Measurements from ENCODE around the gene INMT. TPM values are rescaled to one million over a fixed set of nuclear protein-coding genes. Genes with fewer than 3 reads are reported as not detected.

INMT gene
- total and polyA plus RNA-seq, 3 experiments from 2014 or later: 0.08 to 0.18 TPM; not detected in 1

DNA sequence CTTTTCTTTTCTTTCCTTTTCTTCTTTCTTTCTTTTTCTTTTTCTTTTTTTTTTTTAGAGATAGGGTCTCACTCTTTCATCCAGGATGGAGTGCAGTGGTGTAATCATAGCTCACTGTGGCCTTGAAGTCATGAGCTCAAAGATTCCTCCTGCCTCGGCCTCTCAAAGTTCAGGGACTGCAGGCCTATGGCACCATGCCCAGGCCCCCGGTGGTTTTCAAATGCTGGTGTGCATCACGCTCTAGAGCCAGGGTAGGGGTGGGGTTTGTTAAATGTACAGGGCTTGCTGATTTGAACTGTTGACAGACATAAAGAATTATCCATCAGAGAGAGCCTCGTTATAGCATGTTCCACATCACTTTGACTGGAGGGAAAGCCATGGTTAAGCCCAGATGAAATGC is 25.0 kb downstream of the INMT start:
- H3K4me3 ChIP-seq (ENCODE audit: low read length): no peak overlapping the region
- no peaks in the 10 kb centered on the region for H3K9me3 Mint-ChIP-seq
- H3K27ac Mint-ChIP-seq: peak overlapping the region in 1 of 8 donors; percentile 47
- H3K27me3 ChIP-seq (ENCODE audit: insufficient read depth, low read length, poor library complexity, severe bottlenecking): no peaks in the 10 kb centered on the region
- CTCF ChIA-PET: interaction anchor here (1.8 kb wide), 1 partner anchor 11 kb away, joined by 6 read pairs; no protein-coding TSS in a partner anchor
- H3K4me1 ChIP-seq (ENCODE audit: insufficient read depth, low read length): no peaks in the 10 kb centered on the region
- no peaks in the 10 kb centered on the region for H3K27me3 Mint-ChIP-seq
- H3K27ac ChIP-seq (ENCODE audit: low read depth, low read length): no peak overlapping the region
- H3K36me3 ChIP-seq (ENCODE audit: insufficient read depth, low read length): no peaks in the 10 kb centered on the region
- peaks cover 3 to 4% (median 4%) of the 10 kb centered on the region in 3 donors for H3K4me1 Mint-ChIP-seq
- POLR2A ChIA-PET: no interaction called here
- H3K4me3 Mint-ChIP-seq: peak overlapping the region in 1 of 7 donors; percentile 34
- H3K9me3 ChIP-seq (ENCODE audit: low read length): no peaks in the 10 kb centered on the region
- H3K36me3 Mint-ChIP-seq: peaks cover 0 to 3% (median 0%) of the 10 kb centered on the region in 3 donors
- DNase-seq: no peak

DNA sequence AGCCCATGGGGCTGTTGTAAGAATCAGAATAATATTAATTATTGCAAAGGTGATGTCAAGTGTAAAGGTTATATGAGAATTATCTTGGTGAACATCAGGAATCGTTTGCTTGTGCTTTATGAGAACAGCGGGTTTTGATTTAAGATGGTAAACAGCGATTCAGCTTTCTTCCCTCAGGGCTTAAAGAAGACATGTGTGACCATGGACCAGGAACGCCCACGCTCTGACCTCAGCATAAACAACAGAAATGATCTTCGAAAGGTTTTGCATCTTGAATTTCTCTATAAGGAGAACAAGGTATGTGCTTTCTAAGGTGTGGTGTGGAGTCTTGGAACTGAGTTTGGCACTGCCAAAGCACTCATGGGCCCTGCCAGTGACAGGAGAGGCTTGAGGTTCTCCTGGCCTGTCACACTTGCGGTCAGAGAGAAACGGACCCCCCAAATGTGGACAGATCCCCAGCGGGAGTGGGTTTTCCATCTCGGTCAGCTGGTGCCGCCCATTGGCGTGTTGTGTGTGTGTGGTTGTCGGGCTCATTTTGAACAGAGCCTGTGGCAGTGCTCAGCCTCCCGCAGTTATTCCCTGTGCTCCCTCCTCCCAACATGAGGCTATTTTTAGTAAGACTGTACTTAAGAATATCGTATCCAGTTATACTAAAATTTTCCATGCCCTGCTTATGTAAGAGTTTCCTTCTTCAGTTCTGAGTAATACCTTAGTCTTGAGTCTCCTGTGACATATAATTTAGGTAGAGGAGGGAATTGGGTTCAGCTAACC is 26.5 kb downstream of the INMT start:
- Mint-ChIP-seq H3K9me3 (no peaks in the 10 kb centered on the region), H3K4me1 (no peaks in the 10 kb centered on the region), H3K27me3 (no peaks in the 10 kb centered on the region), H3K27ac (no peak overlapping the region), H3K36me3 (peaks cover 0 to 4% (median 3%) of the 10 kb centered on the region in 3 donors), H3K4me3 (no peak overlapping the region)
- H3K4me1 ChIP-seq (ENCODE audit: insufficient read depth, low read length): no peaks in the 10 kb centered on the region
- H3K4me3 ChIP-seq (ENCODE audit: low read length): no peak overlapping the region
- ChIA-PET POLR2A (no interaction called here), CTCF (interaction anchor here (1.8 kb wide), 1 partner anchor 9 kb away, joined by 6 read pairs; no protein-coding TSS in a partner anchor)
- DNase-seq: no peak
- no peaks in the 10 kb centered on the region for H3K9me3 ChIP-seq (ENCODE audit: low read length)
- H3K27me3 ChIP-seq (ENCODE audit: insufficient read depth, low read length, poor library complexity, severe bottlenecking): no peaks in the 10 kb centered on the region
- H3K27ac ChIP-seq (ENCODE audit: low read depth, low read length): no peak overlapping the region
- no peaks in the 10 kb centered on the region for H3K36me3 ChIP-seq (ENCODE audit: insufficient read depth, low read length)

DNA sequence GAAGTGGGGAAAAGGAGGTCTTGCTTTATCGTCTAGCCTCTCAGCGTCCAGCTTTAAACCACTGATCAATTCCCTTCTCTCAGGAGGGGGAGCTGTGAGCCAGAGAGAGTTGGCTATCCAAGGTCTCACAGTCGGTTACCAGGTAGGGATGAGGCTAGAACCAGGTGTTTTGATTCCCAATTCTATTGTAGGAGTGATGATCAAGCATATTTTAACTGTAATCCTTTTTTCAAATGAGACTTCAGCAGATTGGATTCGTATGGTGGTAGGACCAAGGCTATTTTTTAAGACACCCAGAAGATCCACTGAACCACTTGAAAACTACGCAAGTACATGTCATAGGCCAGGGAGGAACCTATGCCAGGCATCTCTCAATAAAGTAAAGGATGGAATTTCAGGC is 27.6 kb downstream of the INMT start:
- peaks cover 0 to 5% (median 3%) of the 10 kb centered on the region in 3 donors for H3K36me3 Mint-ChIP-seq
- no peak overlapping the region for H3K4me3 Mint-ChIP-seq
- no peaks in the 10 kb centered on the region for H3K4me1 Mint-ChIP-seq
- no peaks in the 10 kb centered on the region for H3K36me3 ChIP-seq (ENCODE audit: insufficient read depth, low read length)
- H3K27me3 Mint-ChIP-seq: no peaks in the 10 kb centered on the region
- H3K4me3 ChIP-seq (ENCODE audit: low read length): no peak overlapping the region
- no peaks in the 10 kb centered on the region for H3K9me3 Mint-ChIP-seq
- H3K27me3 ChIP-seq (ENCODE audit: insufficient read depth, low read length, poor library complexity, severe bottlenecking): no peaks in the 10 kb centered on the region
- no peak overlapping the region for H3K27ac ChIP-seq (ENCODE audit: low read depth, low read length)
- no peaks in the 10 kb centered on the region for H3K4me1 ChIP-seq (ENCODE audit: insufficient read depth, low read length)
- POLR2A ChIA-PET: no interaction called here
- no peak for DNase-seq
- CTCF ChIA-PET: no interaction called here
- H3K9me3 ChIP-seq (ENCODE audit: low read length): no peaks in the 10 kb centered on the region
- no peak overlapping the region for H3K27ac Mint-ChIP-seq

DNA sequence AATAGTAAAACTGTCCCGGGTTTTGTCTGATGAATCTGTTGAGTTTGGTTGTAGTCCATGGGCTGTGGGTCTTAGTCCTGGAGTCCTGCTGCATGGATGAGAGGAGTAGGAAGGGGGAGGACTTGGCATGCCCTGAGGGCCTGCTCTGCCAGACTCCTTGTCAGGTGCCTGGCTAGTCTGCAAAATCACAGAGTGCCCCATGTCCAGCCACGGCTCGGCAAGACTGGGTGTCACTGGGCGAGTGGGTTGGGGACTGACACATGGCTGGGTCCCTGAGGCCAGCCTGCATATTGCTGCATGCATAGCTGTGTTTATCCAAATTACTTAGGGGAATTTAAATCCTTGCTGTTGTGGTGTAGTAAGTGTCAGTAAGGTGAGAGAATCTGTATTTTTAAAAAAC is 29.0 kb downstream of the INMT start:
- Histone ChIP-seq H3K9me3 (ENCODE audit: low read length) (no peaks in the 10 kb centered on the region), H3K36me3 (ENCODE audit: insufficient read depth, low read length) (no peaks in the 10 kb centered on the region), H3K27me3 (ENCODE audit: insufficient read depth, low read length, poor library complexity, severe bottlenecking) (no peaks in the 10 kb centered on the region), H3K4me1 (ENCODE audit: insufficient read depth, low read length) (no peaks in the 10 kb centered on the region), H3K4me3 (ENCODE audit: low read length) (no peak overlapping the region), H3K27ac (ENCODE audit: low read depth, low read length) (no peak overlapping the region)
- no peak for DNase-seq
- Mint-ChIP-seq H3K36me3 (peaks cover 4 to 10% (median 6%) of the 10 kb centered on the region in 3 donors), H3K4me3 (no peak overlapping the region), H3K9me3 (no peaks in the 10 kb centered on the region), H3K27ac (no peak overlapping the region), H3K4me1 (no peaks in the 10 kb centered on the region), H3K27me3 (no peaks in the 10 kb centered on the region)
- CTCF ChIA-PET: no interaction called here
- POLR2A ChIA-PET: no interaction called here

DNA sequence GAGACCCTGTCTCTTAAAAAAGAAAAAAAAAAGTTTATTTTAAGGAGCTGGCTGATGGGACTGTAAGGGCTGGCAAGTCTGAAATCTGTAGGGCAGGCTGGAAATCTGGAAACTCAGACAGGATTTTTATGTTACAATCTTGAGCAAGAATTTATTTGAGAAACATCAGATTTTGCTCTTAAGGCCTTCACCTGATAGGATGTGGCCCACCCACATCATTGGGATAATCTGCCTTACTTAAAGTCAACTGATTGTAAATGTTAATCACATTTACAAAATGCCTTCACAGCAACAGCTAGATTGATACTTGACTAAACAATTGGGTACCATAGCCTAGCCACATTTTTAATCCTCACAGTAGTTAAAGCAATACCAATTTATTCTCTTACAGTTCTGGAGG is 30.8 kb downstream of the INMT start:
- no peaks in the 10 kb centered on the region for H3K4me1 ChIP-seq (ENCODE audit: insufficient read depth, low read length)
- H3K4me3 Mint-ChIP-seq: no peak overlapping the region
- no peaks in the 10 kb centered on the region for H3K4me1 Mint-ChIP-seq
- H3K4me3 ChIP-seq (ENCODE audit: low read length): no peak overlapping the region
- POLR2A ChIA-PET: no interaction called here
- H3K27me3 ChIP-seq (ENCODE audit: insufficient read depth, low read length, poor library complexity, severe bottlenecking): no peaks in the 10 kb centered on the region
- no peaks in the 10 kb centered on the region for H3K36me3 ChIP-seq (ENCODE audit: insufficient read depth, low read length)
- no peaks in the 10 kb centered on the region for H3K27me3 Mint-ChIP-seq
- H3K27ac Mint-ChIP-seq: no peak overlapping the region
- no peaks in the 10 kb centered on the region for H3K9me3 Mint-ChIP-seq
- CTCF ChIA-PET: no interaction called here
- peaks cover 4 to 10% (median 6%) of the 10 kb centered on the region in 3 donors for H3K36me3 Mint-ChIP-seq
- H3K27ac ChIP-seq (ENCODE audit: low read depth, low read length): no peak overlapping the region
- no peaks in the 10 kb centered on the region for H3K9me3 ChIP-seq (ENCODE audit: low read length)
- no peak for DNase-seq

DNA sequence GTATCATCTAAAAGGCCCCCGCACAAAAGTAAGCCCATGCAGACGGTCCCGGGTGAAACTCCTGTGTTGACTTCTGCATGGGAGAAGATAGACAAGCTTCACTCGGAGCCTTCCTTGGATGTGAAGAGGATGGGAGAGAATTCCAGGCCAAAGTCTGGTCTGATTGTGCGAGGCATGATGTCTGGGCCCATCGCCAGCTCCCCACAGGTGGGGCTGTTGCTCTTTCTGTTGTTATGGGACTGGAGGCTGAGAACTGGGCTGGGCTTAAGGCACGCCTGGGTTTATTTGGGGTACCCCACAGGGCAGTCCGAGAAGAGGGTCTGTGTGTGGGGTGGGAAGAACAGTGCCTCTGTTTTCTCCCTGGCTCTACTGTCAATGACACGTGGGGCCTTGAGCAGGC is 33.9 kb downstream of the INMT start:
- CTCF ChIA-PET: no interaction called here
- H3K9me3 Mint-ChIP-seq: no peaks in the 10 kb centered on the region
- peaks cover 4 to 10% (median 6%) of the 10 kb centered on the region in 3 donors for H3K36me3 Mint-ChIP-seq

DNA sequence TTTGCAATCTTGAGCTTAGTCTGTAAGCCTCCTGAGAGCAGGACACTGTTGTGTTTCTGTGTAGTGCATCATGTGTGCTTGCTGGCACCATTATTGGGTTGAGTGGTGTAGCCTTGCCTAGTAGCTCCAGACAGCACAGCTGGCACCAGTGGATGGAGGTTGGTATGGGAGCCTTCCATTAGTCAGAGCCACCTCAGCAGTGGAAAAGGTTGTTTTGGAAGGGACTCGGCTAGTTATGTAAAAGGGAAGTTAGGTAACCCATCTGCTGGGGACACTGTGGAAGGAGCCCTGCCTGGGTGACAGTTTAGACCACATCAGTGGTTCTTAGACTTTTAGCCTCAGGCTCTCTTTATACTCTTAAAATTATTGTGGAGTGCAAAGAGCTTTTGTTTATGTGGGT is 35.6 kb downstream of the INMT start:
- ChIA-PET POLR2A (no interaction called here), CTCF (interaction anchor here (2.0 kb wide), 1 partner anchor 10 kb away, joined by 6 read pairs; no protein-coding TSS in a partner anchor)
- no peaks in the 10 kb centered on the region for H3K27me3 Mint-ChIP-seq
- H3K4me1 Mint-ChIP-seq: no peaks in the 10 kb centered on the region
- H3K27ac Mint-ChIP-seq: no peak overlapping the region
- H3K36me3 Mint-ChIP-seq: peaks cover 3 to 8% (median 4%) of the 10 kb centered on the region in 3 donors
- H3K9me3 ChIP-seq (ENCODE audit: low read length): no peaks in the 10 kb centered on the region
- H3K4me1 ChIP-seq (ENCODE audit: insufficient read depth, low read length): no peaks in the 10 kb centered on the region
- H3K27ac ChIP-seq (ENCODE audit: low read depth, low read length): no peak overlapping the region
- H3K4me3 Mint-ChIP-seq: no peak overlapping the region
- H3K9me3 Mint-ChIP-seq: no peaks in the 10 kb centered on the region
- H3K36me3 ChIP-seq (ENCODE audit: insufficient read depth, low read length): no peaks in the 10 kb centered on the region
- no peaks in the 10 kb centered on the region for H3K27me3 ChIP-seq (ENCODE audit: insufficient read depth, low read length, poor library complexity, severe bottlenecking)
- no peak for DNase-seq
- no peak overlapping the region for H3K4me3 ChIP-seq (ENCODE audit: low read length)

More for the DNA sequence above, 33.9 kb downstream of the INMT start:
- H3K9me3 ChIP-seq (ENCODE audit: low read length): no peaks in the 10 kb centered on the region
- no peak overlapping the region for H3K4me3 ChIP-seq (ENCODE audit: low read length)
- H3K4me1 ChIP-seq (ENCODE audit: insufficient read depth, low read length): no peaks in the 10 kb centered on the region
- no peaks in the 10 kb centered on the region for H3K4me1 Mint-ChIP-seq
- H3K36me3 ChIP-seq (ENCODE audit: insufficient read depth, low read length): no peaks in the 10 kb centered on the region
- no peak for DNase-seq
- H3K27ac ChIP-seq (ENCODE audit: low read depth, low read length): no peak overlapping the region
- no peaks in the 10 kb centered on the region for H3K27me3 ChIP-seq (ENCODE audit: insufficient read depth, low read length, poor library complexity, severe bottlenecking)
- POLR2A ChIA-PET: no interaction called here
- H3K4me3 Mint-ChIP-seq: no peak overlapping the region
- H3K27ac Mint-ChIP-seq: no peak overlapping the region
- no peaks in the 10 kb centered on the region for H3K27me3 Mint-ChIP-seq

DNA sequence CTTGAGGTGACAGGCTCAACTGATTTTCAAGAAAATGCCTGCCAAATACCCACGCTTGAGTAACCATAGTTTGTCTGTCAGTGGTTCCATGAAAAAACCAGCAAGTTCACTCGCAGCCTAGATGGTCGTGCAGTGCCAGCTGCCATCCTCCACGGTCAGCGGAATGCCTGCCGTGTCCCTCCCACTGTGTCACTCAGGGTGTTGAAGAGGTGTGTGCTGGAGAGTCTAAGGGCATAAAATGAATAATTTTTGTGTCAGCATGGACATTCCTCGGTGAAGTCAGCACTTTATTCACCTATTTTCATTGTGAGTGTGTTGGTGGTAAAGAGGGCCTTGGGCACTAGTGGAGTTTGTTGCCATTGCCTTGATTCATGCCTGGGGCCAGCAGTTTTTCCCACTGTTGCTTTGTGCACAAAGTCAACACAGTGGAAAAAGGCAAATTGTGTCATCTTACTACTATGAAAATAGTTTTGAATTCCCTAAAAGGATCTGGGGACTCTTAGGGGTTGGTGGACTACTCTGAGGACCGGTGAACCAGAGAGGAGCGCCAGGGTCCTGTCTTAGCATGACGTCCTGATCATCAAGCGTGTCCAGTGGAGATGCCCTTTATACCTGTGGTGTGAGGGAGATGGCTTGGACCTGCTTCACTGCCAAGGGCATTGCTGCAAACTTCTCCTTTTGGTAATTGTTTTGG is 36.9 kb downstream of the INMT start:
- no peaks in the 10 kb centered on the region for H3K4me1 ChIP-seq (ENCODE audit: insufficient read depth, low read length)
- CTCF ChIA-PET: interaction anchor here (2.0 kb wide), 1 partner anchor 12 kb away, joined by 6 read pairs; no protein-coding TSS in a partner anchor
- no peak overlapping the region for H3K4me3 ChIP-seq (ENCODE audit: low read length)
- no peaks in the 10 kb centered on the region for H3K27me3 ChIP-seq (ENCODE audit: insufficient read depth, low read length, poor library complexity, severe bottlenecking)
- H3K9me3 Mint-ChIP-seq: no peaks in the 10 kb centered on the region
- DNase-seq: no peak
- POLR2A ChIA-PET: no interaction called here
- no peak overlapping the region for H3K27ac ChIP-seq (ENCODE audit: low read depth, low read length)
- no peaks in the 10 kb centered on the region for H3K36me3 ChIP-seq (ENCODE audit: insufficient read depth, low read length)
- H3K4me1 Mint-ChIP-seq: no peaks in the 10 kb centered on the region
- H3K27me3 Mint-ChIP-seq: no peaks in the 10 kb centered on the region
- no peaks in the 10 kb centered on the region for H3K9me3 ChIP-seq (ENCODE audit: low read length)
- H3K4me3 Mint-ChIP-seq: no peak overlapping the region
- H3K36me3 Mint-ChIP-seq: peaks cover 3 to 6% (median 4%) of the 10 kb centered on the region in 3 donors
- no peak overlapping the region for H3K27ac Mint-ChIP-seq

Measured in CD8-positive, alpha-beta memory T cell (primary cell).